A549 (cell line): ENCODE measurements around the gene SNORC. TPM values are rescaled to one million over a fixed set of nuclear protein-coding genes. Genes with fewer than 3 reads are reported as not detected.
A peak's percentile ranks its signal among the peaks of the same experiment; 100 is the strongest.

Source experiments
- ATAC-seq, 2 experiments: fragments of 200-7000 bp in 1 of 2; fragments of >200 bp in 1 of 2; cut with Nextera tagmentation in 1 of 2; cut with Tn5 transposase in 1 of 2; 3 replicates each; pipeline versions ENCODE4 v1.8.0 to v1.9.1; 2018 to 2020; ENCODE audit warnings: mild to moderate bottlenecking in 1 of 2, moderate library complexity in 1 of 2
- CTCF ChIA-PET: fragments of 300-600 bp; sonication (Branson Sonifier 250); formaldehyde crosslinking; extraction: SDS; loops from one replicate; lab custom pipeline; 2021; ENCODE audit warnings: antibody characterized with exemption, inconsistent platforms; lab: Yijun Ruan, JAX
- POLR2A ChIA-PET: fragments of 350-600 bp; formaldehyde crosslinking; extraction: SDS; loops from one replicate; lab custom pipeline; 2021; ENCODE audit warnings: antibody characterized with exemption, inconsistent platforms; lab: Yijun Ruan, JAX
- DNase-seq, 2 experiments: peaks; one replicate each; pipeline versions ENCODE4 v3.0.0 to v3.0.0-alpha.2; 2011 to 2016; ENCODE audit warnings: low read depth in 1 of 2, low spot score in 1 of 2
- FAIRE-seq: peaks from 2 replicates; lab custom pipeline; 2011; peaks lifted over from hg19 to GRCh38; lab: Jason Lieb, UNC
- H3K27ac ChIP-seq, 2 experiments: fragments of >200 bp; sonication (Bioruptor Twin); formaldehyde crosslinking; 3 replicates each; pipeline ENCODE4 v1.5.1; 2016 to 2017
- H3K4me1 ChIP-seq: fragments of >200 bp; sonication (Bioruptor Twin); formaldehyde crosslinking; 3 replicates; pipeline ENCODE4 v1.6.1; 2016
- H3K4me2 ChIP-seq: fragments of >200 bp; sonication (Bioruptor Twin); formaldehyde crosslinking; 3 replicates; pipeline ENCODE4 v1.6.1; 2016
- H3K4me3 ChIP-seq: fragments of >200 bp; sonication (Bioruptor Twin); formaldehyde crosslinking; 3 replicates; pipeline ENCODE4 v1.5.1; 2016
- H3K9me3 ChIP-seq: fragments of >200 bp; sonication (Bioruptor Twin); formaldehyde crosslinking; 3 replicates; pipeline ENCODE4 v1.6.1; 2016
- BHLHE40 ChIP-seq: IDR thresholded peaks from 2 replicates; pipeline ENCODE4 v1.6.1; 2012; ENCODE audit warnings: low read depth, low read length, inconsistent platforms
- ESRRA ChIP-seq: fragments of 150-350 bp; IDR thresholded peaks from 2 replicates; pipeline ENCODE4 v1.6.1; 2014; ENCODE audit warnings: mild to moderate bottlenecking, low read length, borderline replicate concordance
- FOSL2 ChIP-seq, 2 experiments: fragments of 450-650 bp in 1 of 2; fragments of >200 bp in 1 of 2; sonication (Bioruptor Twin) in 1 of 2; formaldehyde crosslinking; IDR thresholded peaks; 2 replicates each; pipeline versions ENCODE4 v1.5.0 to v1.6.1; 2016 to 2020; ENCODE audit warnings: mild to moderate bottlenecking in 1 of 2, moderate library complexity in 1 of 2
- GATA3 ChIP-seq: IDR thresholded peaks from 2 replicates; pipeline ENCODE4 v1.6.1; 2012; ENCODE audit warnings: borderline replicate concordance
- HDAC2 ChIP-seq: fragments of 200-600 bp; sonication (generic); IDR thresholded peaks from 2 replicates; pipeline ENCODE4 v1.6.1; 2016
- HEYL ChIP-seq: fragments of 250-450 bp; sonication (Bioruptor Pico); IDR thresholded peaks from 2 replicates; pipeline ENCODE4 v1.8.0; 2021; ENCODE audit warnings: mild to moderate bottlenecking, moderate library complexity
- JUN ChIP-seq, 2 experiments: fragments of >200 bp; sonication (Bioruptor Twin); formaldehyde crosslinking; IDR thresholded peaks; 2 replicates in 1 of 2; 3 replicates in 1 of 2; pipeline ENCODE4 v1.6.1; 2016 to 2017
- KDM1A ChIP-seq: fragments of 200-600 bp; sonication (generic); IDR thresholded peaks from 2 replicates; pipeline ENCODE4 v1.6.1; 2016; ENCODE audit warnings: low read depth, mild to moderate bottlenecking
- MAFK ChIP-seq: fragments of 450-650 bp; IDR thresholded peaks from 2 replicates; pipeline ENCODE4 v1.6.1; 2014; ENCODE audit not compliant: partially characterized antibody
- NR3C1 ChIP-seq: fragments of >200 bp; sonication (Bioruptor Twin); formaldehyde crosslinking; IDR thresholded peaks from 3 replicates; pipeline ENCODE4 v1.6.1; 2017
- RCOR1 ChIP-seq: fragments of 150-350 bp; IDR thresholded peaks from 2 replicates; pipeline ENCODE4 v1.6.1; 2014; ENCODE audit warnings: antibody characterized with exemption, low read length, low read depth
- SMC3 ChIP-seq: fragments of >200 bp; sonication (Bioruptor Twin); formaldehyde crosslinking; IDR thresholded peaks from 3 replicates; pipeline ENCODE4 v1.6.1; 2018; ENCODE audit warnings: inconsistent platforms
- TP53 ChIP-seq: fragments of 250-450 bp; sonication (Bioruptor Pico); IDR thresholded peaks from 2 replicates; pipeline ENCODE4 v1.5.0; 2021; ENCODE audit warnings: mild to moderate bottlenecking, moderate library complexity
- ZFP36 ChIP-seq: fragments of 450-650 bp; IDR thresholded peaks from 2 replicates; pipeline ENCODE4 v1.6.1; 2014; ENCODE audit warnings: borderline replicate concordance; ENCODE audit not compliant: partially characterized antibody
- ZSCAN20 ChIP-seq: fragments of 250-450 bp; sonication (Bioruptor Pico); IDR thresholded peaks from 2 replicates; pipeline ENCODE4 v1.8.0; 2022; ENCODE audit warnings: mild to moderate bottlenecking, moderate library complexity
- WGBS: methylation state at CpG from one replicate; pipeline ENCODE4 v1.1.6; 2017; ENCODE audit errors: missing lambda C conversion rate; 5-methylcytosine and 5-hydroxymethylcytosine counted together
- polyA plus RNA-seq, 4 experiments: library from polyadenylated mRNA; depleted of rRNA in 3 of 4; stranded (reverse); fragments of >200 nt; fragmentation: RNase III in 1 of 4; extraction: RNeasy Plus Mini Kit Qiagen cat#74134 plus additional on column Dnase treatment in 1 of 4; gene quantifications; 2 replicates in 3 of 4; 3 replicates in 1 of 4; pipeline ENCODE4 v1.2.3, GENCODE V29; 2011 to 2017
- TF ChIP-seq, protein P1 (sequence below): fragments of >200 bp; sonication (Bioruptor Twin); formaldehyde crosslinking; IDR thresholded peaks from 3 replicates; pipeline ENCODE4 v1.6.1; 2016
- TF ChIP-seq, protein P2 (sequence below): fragments of 200-600 bp; sonication (generic); IDR thresholded peaks from 2 replicates; pipeline ENCODE4 v1.6.1; 2016; ENCODE audit warnings: antibody characterized with exemption, mild to moderate bottlenecking, moderate library complexity
- TF ChIP-seq, protein P3 (sequence below): IDR thresholded peaks from 2 replicates; pipeline ENCODE4 v1.6.1; 2012
- TF ChIP-seq, protein P4 (sequence below): fragments of 250-450 bp; sonication (Bioruptor Pico); IDR thresholded peaks from 2 replicates; pipeline ENCODE4 v1.5.0; 2020; ENCODE audit warnings: low read depth, mild to moderate bottlenecking, moderate library complexity
- TF ChIP-seq, protein P5 (sequence below): fragments of 150-350 bp; IDR thresholded peaks from 2 replicates; pipeline ENCODE4 v1.6.1; 2014; ENCODE audit warnings: low read depth, mild to moderate bottlenecking, low read length
- TF ChIP-seq, protein P6 (sequence below): fragments of 250-450 bp; sonication (Bioruptor Pico); IDR thresholded peaks from 2 replicates; pipeline ENCODE4 v1.5.0; 2021; ENCODE audit warnings: mild to moderate bottlenecking, moderate library complexity, borderline replicate concordance

The SNORC gene
- polyA plus RNA-seq, 2 of the 4 experiments (the other 2 are of a cell fraction) = 8.4 to 9.1 TPM

DNA sequence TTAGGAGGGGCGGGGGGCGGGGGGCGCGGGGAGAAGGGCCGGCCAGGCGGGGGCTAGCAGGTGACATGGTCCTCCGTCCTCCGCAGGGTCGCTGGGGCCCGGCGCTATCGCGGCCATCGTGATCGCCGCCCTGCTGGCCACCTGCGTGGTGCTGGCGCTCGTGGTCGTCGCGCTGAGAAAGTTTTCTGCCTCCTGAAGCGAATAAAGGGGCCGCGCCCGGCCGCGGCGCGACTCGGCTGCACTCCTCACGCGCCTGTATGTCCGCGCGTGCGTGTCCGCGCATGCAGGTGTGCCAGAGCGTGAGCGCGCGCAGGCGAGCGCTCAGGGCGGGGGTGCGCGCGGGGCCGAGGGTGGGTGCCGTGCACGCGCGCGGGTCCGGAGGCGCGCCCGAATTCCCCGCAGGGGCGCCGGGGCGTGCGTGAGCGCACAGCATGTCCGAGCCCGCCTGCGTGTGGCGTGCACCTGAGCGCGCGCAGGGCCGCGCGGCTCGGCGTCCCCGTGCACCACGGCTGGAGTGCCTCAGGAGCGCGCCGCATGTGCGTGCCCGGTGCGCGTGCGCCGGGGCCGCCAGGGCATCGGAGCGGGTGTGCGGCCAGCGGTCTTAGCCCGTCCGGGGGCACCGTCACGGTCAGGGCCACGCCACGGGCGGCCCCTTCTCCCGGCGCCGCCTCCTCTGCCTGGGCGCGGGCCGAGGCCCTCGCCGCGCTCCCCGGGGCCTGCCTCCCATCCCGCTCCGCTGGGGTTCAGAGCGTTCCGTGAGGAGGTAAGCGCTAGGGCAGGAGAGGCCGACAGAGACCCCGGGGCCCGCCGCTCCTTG lies 6.3 kb downstream of the SNORC start (continued):
- TF ChIP-seq, protein P1, sequence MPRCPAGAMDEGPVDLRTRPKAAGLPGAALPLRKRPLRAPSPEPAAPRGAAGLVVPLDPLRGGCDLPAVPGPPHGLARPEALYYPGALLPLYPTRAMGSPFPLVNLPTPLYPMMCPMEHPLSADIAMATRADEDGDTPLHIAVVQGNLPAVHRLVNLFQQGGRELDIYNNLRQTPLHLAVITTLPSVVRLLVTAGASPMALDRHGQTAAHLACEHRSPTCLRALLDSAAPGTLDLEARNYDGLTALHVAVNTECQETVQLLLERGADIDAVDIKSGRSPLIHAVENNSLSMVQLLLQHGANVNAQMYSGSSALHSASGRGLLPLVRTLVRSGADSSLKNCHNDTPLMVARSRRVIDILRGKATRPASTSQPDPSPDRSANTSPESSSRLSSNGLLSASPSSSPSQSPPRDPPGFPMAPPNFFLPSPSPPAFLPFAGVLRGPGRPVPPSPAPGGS = peak; percentile 58; the same call in 1 of the 3 replicates
- TF ChIP-seq SMC3 (no peak), ZSCAN20 (CRISPR knock-in tag) (no peak), BHLHE40 (no peak), JUN (IDR thresholded peaks at IDR 0.05) (peak in 1 of 2 experiments; percentile 60; a peak in 1 of 5 replicates)
- TF ChIP-seq, protein P2, sequence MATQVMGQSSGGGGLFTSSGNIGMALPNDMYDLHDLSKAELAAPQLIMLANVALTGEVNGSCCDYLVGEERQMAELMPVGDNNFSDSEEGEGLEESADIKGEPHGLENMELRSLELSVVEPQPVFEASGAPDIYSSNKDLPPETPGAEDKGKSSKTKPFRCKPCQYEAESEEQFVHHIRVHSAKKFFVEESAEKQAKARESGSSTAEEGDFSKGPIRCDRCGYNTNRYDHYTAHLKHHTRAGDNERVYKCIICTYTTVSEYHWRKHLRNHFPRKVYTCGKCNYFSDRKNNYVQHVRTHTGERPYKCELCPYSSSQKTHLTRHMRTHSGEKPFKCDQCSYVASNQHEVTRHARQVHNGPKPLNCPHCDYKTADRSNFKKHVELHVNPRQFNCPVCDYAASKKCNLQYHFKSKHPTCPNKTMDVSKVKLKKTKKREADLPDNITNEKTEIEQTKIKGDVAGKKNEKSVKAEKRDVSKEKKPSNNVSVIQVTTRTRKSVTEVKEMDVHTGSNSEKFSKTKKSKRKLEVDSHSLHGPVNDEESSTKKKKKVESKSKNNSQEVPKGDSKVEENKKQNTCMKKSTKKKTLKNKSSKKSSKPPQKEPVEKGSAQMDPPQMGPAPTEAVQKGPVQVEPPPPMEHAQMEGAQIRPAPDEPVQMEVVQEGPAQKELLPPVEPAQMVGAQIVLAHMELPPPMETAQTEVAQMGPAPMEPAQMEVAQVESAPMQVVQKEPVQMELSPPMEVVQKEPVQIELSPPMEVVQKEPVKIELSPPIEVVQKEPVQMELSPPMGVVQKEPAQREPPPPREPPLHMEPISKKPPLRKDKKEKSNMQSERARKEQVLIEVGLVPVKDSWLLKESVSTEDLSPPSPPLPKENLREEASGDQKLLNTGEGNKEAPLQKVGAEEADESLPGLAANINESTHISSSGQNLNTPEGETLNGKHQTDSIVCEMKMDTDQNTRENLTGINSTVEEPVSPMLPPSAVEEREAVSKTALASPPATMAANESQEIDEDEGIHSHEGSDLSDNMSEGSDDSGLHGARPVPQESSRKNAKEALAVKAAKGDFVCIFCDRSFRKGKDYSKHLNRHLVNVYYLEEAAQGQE = no peak

DNA sequence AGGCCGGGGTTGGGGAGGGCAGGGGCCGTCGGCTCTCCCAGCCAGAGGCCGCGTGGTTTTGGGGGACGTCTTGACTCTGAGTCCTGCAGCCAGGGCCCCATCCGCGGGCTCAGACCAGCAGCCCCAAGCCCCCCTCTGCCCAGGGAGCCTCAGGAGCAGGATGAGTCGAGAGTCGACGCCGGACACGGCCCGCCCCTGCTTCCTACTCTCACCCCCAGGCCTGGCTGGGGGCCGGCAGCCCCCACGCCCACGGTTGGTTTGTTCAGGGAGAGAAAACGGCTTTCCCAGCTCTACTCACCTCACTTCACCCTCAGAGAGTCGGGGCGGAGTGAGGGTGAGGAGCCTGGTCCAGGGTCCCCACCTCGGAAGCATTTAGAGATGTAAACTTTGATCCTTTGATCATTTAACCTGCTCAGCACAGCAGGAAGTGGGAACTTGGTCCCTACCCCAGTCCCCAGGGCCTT lies 6.9 kb downstream of the SNORC start:
- DNase-seq (no peak), FAIRE-seq (no peak), ATAC-seq (peak; percentile 5 to 30; a peak in 4 of 6 replicates)
- CTCF ChIA-PET = interaction anchor here (0.9 to 1.1 kb wide), 3 partner anchors 10 to 177 kb away, joined by 3 to 6 read pairs (median 3); no protein-coding TSS in a partner anchor
- TF ChIP-seq, protein P3, sequence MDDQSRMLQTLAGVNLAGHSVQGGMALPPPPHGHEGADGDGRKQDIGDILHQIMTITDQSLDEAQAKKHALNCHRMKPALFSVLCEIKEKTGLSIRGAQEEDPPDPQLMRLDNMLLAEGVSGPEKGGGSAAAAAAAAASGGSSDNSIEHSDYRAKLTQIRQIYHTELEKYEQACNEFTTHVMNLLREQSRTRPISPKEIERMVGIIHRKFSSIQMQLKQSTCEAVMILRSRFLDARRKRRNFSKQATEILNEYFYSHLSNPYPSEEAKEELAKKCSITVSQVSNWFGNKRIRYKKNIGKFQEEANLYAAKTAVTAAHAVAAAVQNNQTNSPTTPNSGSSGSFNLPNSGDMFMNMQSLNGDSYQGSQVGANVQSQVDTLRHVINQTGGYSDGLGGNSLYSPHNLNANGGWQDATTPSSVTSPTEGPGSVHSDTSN = no peak
- no peak for TF ChIP-seq ESRRA
- TF ChIP-seq MAFK = no peak
- no peak for TF ChIP-seq GATA3
- no peak for TF ChIP-seq HEYL (CRISPR knock-in tag)
- no peak for TF ChIP-seq HDAC2
- no peak for TF ChIP-seq NR3C1
- TF ChIP-seq FOSL2 (IDR thresholded peaks at IDR 0.05) = no peak
- TF ChIP-seq FOSL2 (CRISPR knock-in tag; IDR thresholded peaks at IDR 0.05) = no peak
- TF ChIP-seq, protein P4, sequence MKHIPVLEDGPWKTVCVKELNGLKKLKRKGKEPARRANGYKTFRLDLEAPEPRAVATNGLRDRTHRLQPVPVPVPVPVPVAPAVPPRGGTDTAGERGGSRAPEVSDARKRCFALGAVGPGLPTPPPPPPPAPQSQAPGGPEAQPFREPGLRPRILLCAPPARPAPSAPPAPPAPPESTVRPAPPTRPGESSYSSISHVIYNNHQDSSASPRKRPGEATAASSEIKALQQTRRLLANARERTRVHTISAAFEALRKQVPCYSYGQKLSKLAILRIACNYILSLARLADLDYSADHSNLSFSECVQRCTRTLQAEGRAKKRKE (CRISPR knock-in tag) = no peak
- POLR2A ChIA-PET = no interaction called here
- peak overlapping the region; percentile 81 for H3K4me3 ChIP-seq
- peak overlapping the region; percentile 96 for H3K4me2 ChIP-seq
- H3K4me1 ChIP-seq = peaks cover 55% of the 10 kb centered on the region
- H3K27ac ChIP-seq = peak overlapping the region; percentile 93 to 97
- no peaks in the 10 kb centered on the region for H3K9me3 ChIP-seq
- WGBS = 0% methylated on average over 5 of the region's 21 CpGs

DNA sequence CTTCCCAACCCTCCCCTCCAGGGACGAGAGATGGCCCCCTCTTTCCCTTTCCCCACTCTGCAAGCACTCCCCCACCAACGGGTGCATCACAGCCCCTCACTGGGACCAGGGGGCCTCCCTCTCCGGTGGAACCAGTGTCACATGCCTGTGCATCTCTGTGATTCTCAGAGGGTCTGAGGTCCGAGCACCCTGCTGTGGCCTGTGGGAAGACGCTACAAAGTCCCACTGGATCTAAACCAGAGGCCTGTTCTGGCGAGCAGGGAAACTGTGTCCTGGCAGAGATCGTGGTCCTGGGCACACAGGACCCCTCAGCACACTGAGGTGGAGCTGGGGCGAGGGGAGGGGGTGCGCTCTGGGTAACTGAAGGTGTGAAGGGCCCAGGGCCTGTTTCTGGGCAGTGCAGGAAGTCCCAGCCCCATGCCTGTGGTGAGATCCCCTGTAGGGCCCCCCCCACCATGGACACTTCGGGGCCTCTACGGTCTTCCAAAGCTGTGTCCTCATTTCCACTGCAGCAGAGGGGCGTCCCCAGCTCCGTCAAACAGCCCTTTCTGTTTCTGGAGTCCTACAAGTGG lies 8.0 kb downstream of the SNORC start:
- H3K4me2 ChIP-seq = peak overlapping the region; percentile 96
- TF ChIP-seq, protein P5, sequence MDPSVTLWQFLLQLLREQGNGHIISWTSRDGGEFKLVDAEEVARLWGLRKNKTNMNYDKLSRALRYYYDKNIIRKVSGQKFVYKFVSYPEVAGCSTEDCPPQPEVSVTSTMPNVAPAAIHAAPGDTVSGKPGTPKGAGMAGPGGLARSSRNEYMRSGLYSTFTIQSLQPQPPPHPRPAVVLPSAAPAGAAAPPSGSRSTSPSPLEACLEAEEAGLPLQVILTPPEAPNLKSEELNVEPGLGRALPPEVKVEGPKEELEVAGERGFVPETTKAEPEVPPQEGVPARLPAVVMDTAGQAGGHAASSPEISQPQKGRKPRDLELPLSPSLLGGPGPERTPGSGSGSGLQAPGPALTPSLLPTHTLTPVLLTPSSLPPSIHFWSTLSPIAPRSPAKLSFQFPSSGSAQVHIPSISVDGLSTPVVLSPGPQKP = no peak
- TF ChIP-seq ZFP36 (no peak), RCOR1 (no peak), TP53 (CRISPR knock-in tag) (no peak), KDM1A (no peak)
- TF ChIP-seq, protein P6, sequence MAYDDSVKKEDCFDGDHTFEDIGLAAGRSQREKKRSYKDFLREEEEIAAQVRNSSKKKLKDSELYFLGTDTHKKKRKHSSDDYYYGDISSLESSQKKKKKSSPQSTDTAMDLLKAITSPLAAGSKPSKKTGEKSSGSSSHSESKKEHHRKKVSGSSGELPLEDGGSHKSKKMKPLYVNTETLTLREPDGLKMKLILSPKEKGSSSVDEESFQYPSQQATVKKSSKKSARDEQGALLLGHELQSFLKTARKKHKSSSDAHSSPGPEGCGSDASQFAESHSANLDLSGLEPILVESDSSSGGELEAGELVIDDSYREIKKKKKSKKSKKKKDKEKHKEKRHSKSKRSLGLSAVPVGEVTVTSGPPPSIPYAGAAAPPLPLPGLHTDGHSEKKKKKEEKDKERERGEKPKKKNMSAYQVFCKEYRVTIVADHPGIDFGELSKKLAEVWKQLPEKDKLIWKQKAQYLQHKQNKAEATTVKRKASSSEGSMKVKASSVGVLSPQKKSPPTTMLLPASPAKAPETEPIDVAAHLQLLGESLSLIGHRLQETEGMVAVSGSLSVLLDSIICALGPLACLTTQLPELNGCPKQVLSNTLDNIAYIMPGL (CRISPR knock-in tag) = no peak
- POLR2A ChIA-PET = no interaction called here
- H3K4me3 ChIP-seq = peak overlapping the region; percentile 81
- 94% methylated on average over 7 of the region's 13 CpGs for WGBS
- FAIRE-seq (no peak), ATAC-seq (no peak), DNase-seq (no peak)
- H3K27ac ChIP-seq = peak overlapping the region; percentile 93 to 97
- H3K4me1 ChIP-seq = peaks cover 55% of the 10 kb centered on the region
- no peaks in the 10 kb centered on the region for H3K9me3 ChIP-seq
- CTCF ChIA-PET = interaction anchor here (0.9 to 2.6 kb wide), 5 partner anchors 9 to 176 kb away, joined by 3 to 10 read pairs (median 5); no protein-coding TSS in a partner anchor
